ENCODE results near the gene RAD23A. TPM values are rescaled to one million over a fixed set of nuclear protein-coding genes. Genes with fewer than 3 reads are reported as not detected.

RAD23A gene
- total RNA-seq, 1 donor from 2014 or later: 83.1 TPM

GRCh38 chr19:12937927-12938778 lies 7.5 kb upstream of the RAD23A start, which contains the start of gene CALR:
Gene CALR, plus strand, starts transcription at chr19:12938609. Its CDS starts 71 bp downstream, at chr19:12938680.
- Mint-ChIP-seq H3K27me3 (ENCODE audit: unreplicated experiment) (no peaks in the 10 kb centered on the region), H3K36me3 (ENCODE audit: unreplicated experiment) (peaks cover 33% of the 10 kb centered on the region), H3K27ac (ENCODE audit: unreplicated experiment) (peak within 1 kb of the TSS; percentile 90), H3K9me3 (ENCODE audit: unreplicated experiment) (no peaks in the 10 kb centered on the region), H3K4me1 (ENCODE audit: unreplicated experiment) (peaks cover 33% of the 10 kb centered on the region), H3K4me3 (ENCODE audit: unreplicated experiment) (peak within 1 kb of the TSS; percentile 90)
- DNase-seq (ENCODE audit: extremely low spot score, unreplicated experiment): peak; percentile 100
- TF ChIP-seq CTCF (IDR thresholded peaks at IDR 0.05): no peak

DNA sequence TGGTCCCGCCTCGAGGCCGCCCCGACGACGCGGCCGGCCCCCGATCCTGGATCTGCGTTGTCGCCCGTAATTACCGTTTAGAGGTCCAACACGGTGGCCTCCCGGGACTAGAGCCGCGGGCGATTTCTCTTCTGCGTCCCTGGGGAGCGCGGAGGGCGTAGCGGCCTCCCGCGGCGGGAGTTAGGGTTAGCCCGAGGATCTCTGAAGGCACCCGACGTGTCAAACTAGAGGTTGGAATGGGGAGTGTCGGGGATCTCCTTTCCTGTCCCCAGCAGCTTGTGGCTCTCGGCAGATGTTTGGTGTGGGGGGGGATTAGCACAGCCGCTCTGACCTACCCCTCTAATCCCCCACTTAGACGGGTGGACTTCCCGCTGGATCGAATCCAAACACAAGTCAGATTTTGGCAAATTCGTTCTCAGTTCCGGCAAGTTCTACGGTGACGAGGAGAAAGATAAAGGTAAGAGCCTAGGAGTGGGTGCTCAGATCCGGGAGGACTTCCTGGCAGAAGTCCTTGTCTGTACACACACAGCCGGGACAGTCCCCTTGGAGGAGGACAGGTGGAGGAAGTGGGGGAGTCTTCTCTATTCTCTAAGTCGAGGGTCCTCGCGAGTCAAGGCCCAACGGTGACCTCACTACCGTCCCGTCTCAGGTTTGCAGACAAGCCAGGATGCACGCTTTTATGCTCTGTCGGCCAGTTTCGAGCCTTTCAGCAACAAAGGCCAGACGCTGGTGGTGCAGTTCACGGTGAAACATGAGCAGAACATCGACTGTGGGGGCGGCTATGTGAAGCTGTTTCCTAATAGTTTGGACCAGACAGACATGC lies 6.7 kb upstream of the RAD23A start:
- Mint-ChIP-seq H3K4me3 (ENCODE audit: unreplicated experiment) (peak overlapping the region; percentile 90), H3K27me3 (ENCODE audit: unreplicated experiment) (no peaks in the 10 kb centered on the region), H3K4me1 (ENCODE audit: unreplicated experiment) (peaks cover 29% of the 10 kb centered on the region)

GRCh38 chr19:12939975-12940423 lies 5.7 kb upstream of the RAD23A start:
- no peaks in the 10 kb centered on the region for H3K9me3 Mint-ChIP-seq (ENCODE audit: unreplicated experiment)

More for the DNA sequence above, 6.7 kb upstream of the RAD23A start:
- peak overlapping the region; percentile 90 for H3K27ac Mint-ChIP-seq (ENCODE audit: unreplicated experiment)
- peaks cover 39% of the 10 kb centered on the region for H3K36me3 Mint-ChIP-seq (ENCODE audit: unreplicated experiment)
- H3K9me3 Mint-ChIP-seq (ENCODE audit: unreplicated experiment): no peaks in the 10 kb centered on the region
- no peak for DNase-seq (ENCODE audit: extremely low spot score, unreplicated experiment)
- no peak for TF ChIP-seq CTCF (IDR thresholded peaks at IDR 0.05)

DNA sequence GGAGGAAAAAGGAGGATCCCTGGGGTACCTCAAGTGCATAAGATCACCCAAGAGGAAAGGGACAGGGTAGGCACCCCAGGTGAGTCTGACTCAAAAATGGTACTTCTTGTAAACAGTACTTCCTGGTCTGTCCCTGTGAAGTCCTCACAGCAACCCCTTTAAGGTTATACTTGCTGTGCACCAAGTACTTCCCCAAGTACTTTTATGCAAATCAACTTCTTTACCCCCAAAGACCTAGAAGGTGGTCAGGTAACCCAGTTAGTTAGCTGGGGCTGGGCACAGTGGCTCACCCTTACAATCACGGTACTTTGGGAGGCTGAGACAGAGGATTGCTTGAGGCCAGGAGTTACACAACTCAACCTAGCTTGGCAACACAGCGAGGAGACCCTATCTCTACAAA lies 4.8 kb upstream of the RAD23A start:
- Mint-ChIP-seq H3K4me1 (ENCODE audit: unreplicated experiment) (peaks cover 39% of the 10 kb centered on the region), H3K27ac (ENCODE audit: unreplicated experiment) (no peak overlapping the region), H3K9me3 (ENCODE audit: unreplicated experiment) (no peaks in the 10 kb centered on the region), H3K27me3 (ENCODE audit: unreplicated experiment) (no peaks in the 10 kb centered on the region), H3K4me3 (ENCODE audit: unreplicated experiment) (peak overlapping the region; percentile 90), H3K36me3 (ENCODE audit: unreplicated experiment) (peaks cover 43% of the 10 kb centered on the region)
- DNase-seq (ENCODE audit: extremely low spot score, unreplicated experiment): no peak
- no peak for TF ChIP-seq CTCF (IDR thresholded peaks at IDR 0.05)

More at GRCh38 chr19:12939975-12940423, 5.7 kb upstream of the RAD23A start:
- peak overlapping the region; percentile 90 for H3K27ac Mint-ChIP-seq (ENCODE audit: unreplicated experiment)
- H3K27me3 Mint-ChIP-seq (ENCODE audit: unreplicated experiment): no peaks in the 10 kb centered on the region
- DNase-seq (ENCODE audit: extremely low spot score, unreplicated experiment): no peak
- peak overlapping the region; percentile 90 for H3K4me3 Mint-ChIP-seq (ENCODE audit: unreplicated experiment)
- peaks cover 34% of the 10 kb centered on the region for H3K4me1 Mint-ChIP-seq (ENCODE audit: unreplicated experiment)
- H3K36me3 Mint-ChIP-seq (ENCODE audit: unreplicated experiment): peaks cover 43% of the 10 kb centered on the region
- no peak for TF ChIP-seq CTCF (IDR thresholded peaks at IDR 0.05)

All from osteocyte (in vitro differentiated cells).